Neural cell (in vitro differentiated cells): ENCODE measurements around the gene CLEC18C.

Experiments used
- CTCF ChIP-seq: fragments of 450-650 bp; IDR thresholded peaks from 2 replicates; pipeline ENCODE4 v1.5.1; 2014; ENCODE audit warnings: antibody characterized with exemption, mild to moderate bottlenecking, moderate library complexity; ENCODE audit not compliant: poor library complexity, severe bottlenecking
- EP300 ChIP-seq: fragments of 450-650 bp; conservative IDR thresholded peaks from 2 replicates; pipeline ENCODE4 v1.6.1; 2014; ENCODE audit warnings: antibody characterized with exemption, mild to moderate bottlenecking, moderate library complexity; ENCODE audit not compliant: poor library complexity, severe bottlenecking
- EZH2 ChIP-seq: fragments of 200-600, 300-800 bp; shearing (Covaris generic), sonication (generic); IDR thresholded peaks from 2 replicates; pipeline ENCODE4 v1.6.1; 2014; ENCODE audit warnings: antibody characterized with exemption, low read length, borderline replicate concordance, mild to moderate bottlenecking; ENCODE audit not compliant: insufficient read depth, poor library complexity, severe bottlenecking
- POLR2AphosphoS5 ChIP-seq: IDR thresholded peaks from 2 replicates; pipeline ENCODE4 v1.6.1; 2012
- RAD21 ChIP-seq: fragments of 450-650 bp; conservative IDR thresholded peaks from 2 replicates; pipeline ENCODE4 v1.6.1; 2014; ENCODE audit warnings: antibody characterized with exemption, mild to moderate bottlenecking, moderate library complexity
- SMC3 ChIP-seq: fragments of 450-650 bp; conservative IDR thresholded peaks from 2 replicates; pipeline ENCODE4 v1.6.1; 2014; ENCODE audit warnings: antibody characterized with exemption, mild to moderate bottlenecking, moderate library complexity; ENCODE audit not compliant: poor library complexity
- TAF1 ChIP-seq: IDR thresholded peaks from 2 replicates; pipeline ENCODE4 v1.6.1; 2012; ENCODE audit warnings: low read depth
- TF ChIP-seq, protein P1 (sequence below): IDR thresholded peaks from 2 replicates; pipeline ENCODE4 v1.6.1; 2012; ENCODE audit warnings: borderline replicate concordance

DNA sequence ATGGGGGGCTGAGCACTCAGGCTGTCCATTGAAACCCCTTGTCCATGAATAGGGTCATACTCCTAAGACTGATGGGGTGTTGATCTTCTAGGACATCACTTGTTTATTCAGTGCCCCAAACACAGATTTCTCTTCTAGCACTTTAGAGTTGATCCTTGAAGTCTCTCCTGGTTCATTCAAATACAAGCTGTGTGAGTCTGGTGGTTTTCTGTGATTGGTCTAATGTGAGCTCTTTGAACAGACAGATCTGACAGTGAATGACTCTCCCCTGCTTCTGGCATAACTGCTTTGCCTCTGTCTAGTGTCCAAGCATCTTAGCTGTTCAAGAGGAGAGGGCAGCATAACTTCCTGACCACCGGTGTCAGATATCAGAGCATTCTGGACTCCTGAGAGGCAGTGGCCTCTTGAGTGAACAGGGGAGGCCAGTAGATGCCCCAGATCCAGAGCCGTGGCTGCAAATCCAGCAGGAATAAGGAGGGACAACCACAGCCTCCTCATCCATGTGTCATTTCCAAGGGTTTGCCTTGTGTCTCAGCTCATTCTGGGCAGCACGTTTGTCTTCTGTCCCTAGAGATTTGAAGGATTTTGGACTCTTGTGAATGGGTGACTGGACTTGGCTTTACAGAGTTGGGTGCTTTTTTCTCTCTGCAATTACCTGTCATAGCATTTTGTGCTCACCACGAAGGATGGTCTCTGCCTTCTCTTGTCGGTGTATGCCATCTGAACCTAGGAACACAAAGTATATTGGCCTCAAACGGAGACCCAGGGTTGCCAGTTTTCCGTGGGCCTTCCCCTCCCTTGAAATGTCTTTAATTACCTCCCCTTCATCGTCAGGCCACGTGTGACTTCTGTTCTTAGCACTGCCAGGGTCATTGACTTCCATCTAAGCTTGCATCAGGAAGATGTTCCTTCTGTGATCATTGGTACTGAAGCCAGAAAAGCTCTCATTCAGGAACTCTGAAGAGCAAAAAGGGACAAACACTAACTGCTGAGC, 13.9 kb upstream of the CLEC18C start:
- no peak for TF ChIP-seq CTCF
- TF ChIP-seq, protein P1, sequence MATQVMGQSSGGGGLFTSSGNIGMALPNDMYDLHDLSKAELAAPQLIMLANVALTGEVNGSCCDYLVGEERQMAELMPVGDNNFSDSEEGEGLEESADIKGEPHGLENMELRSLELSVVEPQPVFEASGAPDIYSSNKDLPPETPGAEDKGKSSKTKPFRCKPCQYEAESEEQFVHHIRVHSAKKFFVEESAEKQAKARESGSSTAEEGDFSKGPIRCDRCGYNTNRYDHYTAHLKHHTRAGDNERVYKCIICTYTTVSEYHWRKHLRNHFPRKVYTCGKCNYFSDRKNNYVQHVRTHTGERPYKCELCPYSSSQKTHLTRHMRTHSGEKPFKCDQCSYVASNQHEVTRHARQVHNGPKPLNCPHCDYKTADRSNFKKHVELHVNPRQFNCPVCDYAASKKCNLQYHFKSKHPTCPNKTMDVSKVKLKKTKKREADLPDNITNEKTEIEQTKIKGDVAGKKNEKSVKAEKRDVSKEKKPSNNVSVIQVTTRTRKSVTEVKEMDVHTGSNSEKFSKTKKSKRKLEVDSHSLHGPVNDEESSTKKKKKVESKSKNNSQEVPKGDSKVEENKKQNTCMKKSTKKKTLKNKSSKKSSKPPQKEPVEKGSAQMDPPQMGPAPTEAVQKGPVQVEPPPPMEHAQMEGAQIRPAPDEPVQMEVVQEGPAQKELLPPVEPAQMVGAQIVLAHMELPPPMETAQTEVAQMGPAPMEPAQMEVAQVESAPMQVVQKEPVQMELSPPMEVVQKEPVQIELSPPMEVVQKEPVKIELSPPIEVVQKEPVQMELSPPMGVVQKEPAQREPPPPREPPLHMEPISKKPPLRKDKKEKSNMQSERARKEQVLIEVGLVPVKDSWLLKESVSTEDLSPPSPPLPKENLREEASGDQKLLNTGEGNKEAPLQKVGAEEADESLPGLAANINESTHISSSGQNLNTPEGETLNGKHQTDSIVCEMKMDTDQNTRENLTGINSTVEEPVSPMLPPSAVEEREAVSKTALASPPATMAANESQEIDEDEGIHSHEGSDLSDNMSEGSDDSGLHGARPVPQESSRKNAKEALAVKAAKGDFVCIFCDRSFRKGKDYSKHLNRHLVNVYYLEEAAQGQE = no peak
- TF ChIP-seq POLR2AphosphoS5 = no peak
- TF ChIP-seq SMC3 = no peak
- TF ChIP-seq RAD21 = no peak
- no peak for TF ChIP-seq EZH2
- TF ChIP-seq EP300 = no peak
- TF ChIP-seq TAF1 = no peak
